GM12891 (cell line): ENCODE results near the gene RBMS3.

ENCODE experiments used
- DNase-seq: peaks from one replicate; pipeline ENCODE4 v3.0.0; 2011; ENCODE audit warnings: low spot score; ENCODE audit not compliant: insufficient read length
- FAIRE-seq: peaks from 2 replicates; lab custom pipeline; 2011; peaks lifted over from hg19 to GRCh38; lab: Jason Lieb, UNC
- PAX5 ChIP-seq: IDR thresholded peaks from 2 replicates; pipeline ENCODE4 v1.6.1; 2011; ENCODE audit warnings: low read length, moderate library complexity, mild to moderate bottlenecking; ENCODE audit not compliant: insufficient read depth, severe bottlenecking
- POLR2A ChIP-seq: IDR thresholded peaks from 2 replicates; pipeline ENCODE4 v1.6.1; 2011; ENCODE audit warnings: low read depth, low read length, control low read depth
- POLR2AphosphoS5 ChIP-seq: IDR thresholded peaks from 2 replicates; pipeline ENCODE4 v1.6.1; 2011; ENCODE audit warnings: low read depth, low read length, control low read depth
- POU2F2 ChIP-seq: IDR thresholded peaks from 2 replicates; pipeline ENCODE4 v1.6.1; 2011; ENCODE audit warnings: low read depth, mild to moderate bottlenecking, control low read depth, low read length, moderate library complexity
- SPI1 ChIP-seq: IDR thresholded peaks from 2 replicates; pipeline ENCODE4 v1.6.1; 2011; ENCODE audit warnings: low read depth, low read length, control low read depth
- TAF1 ChIP-seq: IDR thresholded peaks from 2 replicates; pipeline ENCODE4 v1.6.1; 2011; ENCODE audit warnings: low read depth, low read length, control low read depth

The RBMS3 gene

DNA sequence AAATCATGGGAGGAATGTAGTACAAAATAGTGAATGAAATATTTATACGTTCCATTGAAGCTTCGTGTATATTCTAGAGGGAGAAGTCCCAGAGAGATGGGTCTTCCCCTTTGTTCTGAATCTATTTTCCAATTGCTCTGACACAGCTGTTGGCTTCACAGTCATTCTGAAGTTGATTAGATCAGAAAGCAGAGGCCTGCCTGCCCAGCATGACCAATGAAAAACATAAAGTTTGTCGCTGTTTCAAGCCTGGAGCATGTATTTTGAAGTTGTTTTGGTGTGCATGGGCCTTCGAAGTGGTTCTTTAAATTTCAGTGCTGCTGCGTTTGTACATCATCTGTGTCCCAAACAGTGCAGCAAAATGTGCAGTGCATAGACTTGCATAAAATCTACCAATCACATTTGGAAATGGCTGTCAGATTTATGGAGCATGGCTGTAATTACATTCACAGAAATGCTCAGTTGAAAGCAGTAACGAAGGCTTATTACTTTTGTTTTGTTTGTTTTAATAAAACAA, 31.0 kb upstream of the RBMS3 start:
- DNase-seq (no peak), FAIRE-seq (no peak)
- TF ChIP-seq TAF1 (no peak), PAX5 (no peak), POLR2AphosphoS5 (no peak), POLR2A (no peak), POU2F2 (no peak), SPI1 (no peak)

DNA sequence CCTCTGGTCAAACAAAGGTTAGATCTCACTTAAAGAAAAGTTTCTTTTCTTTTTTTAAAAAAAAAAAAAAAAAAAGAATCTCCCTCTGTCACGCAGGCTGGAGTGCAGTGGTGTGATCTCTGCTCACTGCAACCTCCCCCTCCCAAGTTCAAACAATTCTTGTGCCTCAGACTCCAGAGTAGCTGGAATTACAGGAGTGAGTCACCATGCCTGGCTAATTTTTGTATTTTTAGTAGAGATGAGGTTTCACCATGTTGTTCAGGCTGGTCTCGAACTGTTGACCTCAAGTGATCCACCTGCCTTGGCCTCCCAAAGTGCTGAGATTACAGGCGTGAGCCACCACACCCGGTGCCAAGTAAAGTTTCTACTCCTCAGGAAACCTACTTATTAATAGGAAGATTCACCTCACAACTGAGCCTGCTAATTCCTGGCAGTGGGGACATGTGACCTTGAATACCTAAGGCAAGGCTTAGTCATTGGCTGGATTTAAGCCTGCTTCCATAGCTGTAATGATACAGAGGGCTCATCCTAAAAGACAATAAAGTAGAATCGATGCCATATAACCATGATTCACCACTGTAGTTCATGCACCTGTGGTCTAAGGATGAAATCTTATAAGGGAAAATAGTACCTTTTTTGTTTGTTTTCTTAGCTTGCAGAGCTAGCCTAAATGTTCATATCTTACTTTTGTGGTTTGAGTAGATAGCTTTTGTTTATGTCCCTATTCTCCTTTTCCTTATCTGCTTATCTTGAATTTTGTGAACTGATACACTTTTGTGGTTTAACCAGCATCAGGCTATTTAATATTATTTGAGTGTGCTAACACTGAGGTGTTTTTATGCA, 24.8 kb upstream of the RBMS3 start:
- peak; percentile 24; the same call in 1 of the 2 replicates for TF ChIP-seq SPI1
- no peak for TF ChIP-seq TAF1
- no peak for TF ChIP-seq POU2F2
- DNase-seq (no peak), FAIRE-seq (no peak)

DNA sequence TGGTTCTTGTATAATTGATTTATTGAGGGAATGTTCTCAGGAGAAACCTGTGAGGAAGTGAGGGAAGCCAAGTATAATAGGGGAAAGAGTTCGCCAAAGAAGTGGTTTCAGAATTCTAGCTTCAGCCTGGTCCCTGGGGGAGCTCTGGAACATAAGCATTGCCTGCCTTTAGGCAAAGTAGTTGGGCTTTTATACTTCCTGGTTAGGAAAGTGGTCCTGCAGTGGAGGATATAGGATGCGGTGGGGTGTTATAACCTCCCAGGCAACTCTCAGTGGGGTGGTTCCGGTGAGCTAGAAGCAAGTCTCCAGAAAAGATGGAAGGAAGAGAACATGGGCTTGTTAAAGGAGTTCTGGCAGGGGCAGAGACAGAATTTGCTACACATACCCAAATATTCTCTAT, 22.7 kb upstream of the RBMS3 start:
- TF ChIP-seq SPI1 (no peak), POLR2AphosphoS5 (no peak), POLR2A (no peak), PAX5 (no peak), TAF1 (no peak), POU2F2 (no peak)
- DNase-seq, result no peak
- FAIRE-seq, result no peak

- no peak for TF ChIP-seq POLR2AphosphoS5
- TF ChIP-seq TAF1, result no peak
- no peak for TF ChIP-seq POLR2A
- no peak for TF ChIP-seq PAX5
- no peak for TF ChIP-seq SPI1
- TF ChIP-seq POU2F2, result no peak
- no peak for DNase-seq
Measured at GRCh38 chr3:29261119-29261518, 19.8 kb upstream of the RBMS3 start.

GRCh38 chr3:29263476-29263875, 17.4 kb upstream of the RBMS3 start:
- DNase-seq (no peak), FAIRE-seq (no peak)
- TF ChIP-seq POLR2AphosphoS5, result no peak
- no peak for TF ChIP-seq SPI1
- TF ChIP-seq PAX5, result no peak
- TF ChIP-seq POLR2A, result no peak
- no peak for TF ChIP-seq TAF1
- TF ChIP-seq POU2F2, result no peak

More at GRCh38 chr3:29261119-29261518, 19.8 kb upstream of the RBMS3 start:
- no peak for FAIRE-seq

DNA sequence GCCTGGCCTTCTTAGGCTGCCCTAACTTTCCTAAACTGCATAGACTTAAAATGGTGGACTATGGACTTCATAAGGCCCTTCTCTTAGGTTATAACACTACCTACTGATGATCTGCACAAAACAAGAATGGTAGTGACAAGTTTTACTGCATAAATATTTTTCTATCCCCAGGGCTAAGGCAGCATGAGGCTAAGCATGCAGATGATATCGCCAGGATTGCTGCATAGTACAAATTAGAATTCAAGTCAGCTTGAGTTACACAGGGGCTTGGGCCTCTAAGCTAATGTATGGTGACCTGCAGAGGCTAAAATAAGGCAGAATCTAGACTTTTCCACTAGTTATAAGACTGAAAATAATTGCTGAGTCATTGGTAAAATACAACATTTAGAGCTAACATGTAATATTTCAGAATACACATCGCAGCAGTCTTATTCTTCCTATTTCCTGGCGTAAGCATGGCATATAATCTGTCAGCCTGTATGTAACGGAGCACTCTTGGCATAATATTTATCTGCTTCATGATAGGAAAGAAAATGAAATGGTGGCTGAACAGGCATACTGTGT, 15.3 kb upstream of the RBMS3 start:
- TF ChIP-seq POLR2A (no peak), PAX5 (no peak), POLR2AphosphoS5 (no peak), POU2F2 (no peak), SPI1 (no peak), TAF1 (no peak)
- DNase-seq, result no peak
- FAIRE-seq, result peak; percentile 13

DNA sequence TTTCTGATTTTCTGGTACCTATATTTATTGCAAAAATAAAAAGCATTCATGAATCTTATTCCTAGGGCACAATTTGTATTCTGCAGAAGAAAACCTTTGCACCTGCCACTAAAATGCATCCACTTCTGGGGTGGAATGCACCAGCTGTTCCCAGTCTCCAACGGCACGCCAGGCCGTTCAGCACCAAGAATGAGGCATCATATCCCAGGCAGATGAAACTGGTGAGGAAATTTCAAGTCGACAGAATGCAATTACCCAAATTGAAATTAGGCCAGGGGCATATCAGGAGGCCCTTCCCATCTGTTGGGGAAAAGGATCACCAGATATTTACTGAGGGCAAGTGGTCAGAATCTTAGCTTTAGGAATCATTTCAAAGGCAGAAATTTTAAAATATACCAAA, 13.6 kb upstream of the RBMS3 start:
- FAIRE-seq, result no peak
- TF ChIP-seq POLR2A (no peak), TAF1 (no peak), POU2F2 (no peak), SPI1 (no peak), PAX5 (no peak), POLR2AphosphoS5 (no peak)
- no peak for DNase-seq

GRCh38 chr3:29268651-29269050, 12.2 kb upstream of the RBMS3 start:
- TF ChIP-seq PAX5, result no peak
- TF ChIP-seq POU2F2, result no peak
- TF ChIP-seq POLR2A, result no peak
- no peak for TF ChIP-seq POLR2AphosphoS5
- TF ChIP-seq TAF1, result no peak
- no peak for TF ChIP-seq SPI1
- FAIRE-seq, result no peak
- DNase-seq, result no peak

- FAIRE-seq (no peak), DNase-seq (no peak)
- TF ChIP-seq POU2F2 (no peak), PAX5 (no peak)
Measured at GRCh38 chr3:29270752-29271151, 10.1 kb upstream of the RBMS3 start.

GRCh38 chr3:29271475-29271874, 9.4 kb upstream of the RBMS3 start:
- no peak for TF ChIP-seq TAF1
- no peak for TF ChIP-seq SPI1
- no peak for TF ChIP-seq POU2F2
- TF ChIP-seq PAX5, result no peak
- no peak for TF ChIP-seq POLR2A
- DNase-seq (no peak), FAIRE-seq (no peak)
